Ascending aorta (tissue), 2 donors: ENCODE data around the gene GNB1L. TPM values are rescaled to one million over a fixed set of nuclear protein-coding genes. Genes with fewer than 3 reads are reported as not detected.

Source experiments
- DNase-seq, 2 donors: peaks; one replicate each; pipeline ENCODE4 v3.0.0-alpha.2; 2019; ENCODE audit warnings: low spot score in 2 of 2
- H3K27ac ChIP-seq, 2 donors: fragments of 200-600 bp; sonication (generic); one replicate each; pipeline ENCODE4 v1.5.1; 2016 to 2017; ENCODE audit warnings: mild to moderate bottlenecking in 1 of 2
- H3K27me3 ChIP-seq: fragments of 200-600 bp; sonication (generic); one replicate; pipeline ENCODE4 v1.5.1; 2017
- H3K36me3 ChIP-seq, 2 donors: fragments of 200-600 bp; sonication (generic); one replicate each; pipeline ENCODE4 v1.5.1; 2016
- H3K4me1 ChIP-seq, 2 donors: fragments of 200-600 bp; sonication (generic); one replicate each; pipeline ENCODE4 v1.5.1; 2016 to 2017; ENCODE audit warnings: mild to moderate bottlenecking in 1 of 2
- H3K4me3 ChIP-seq, 2 donors: fragments of 200-600 bp; sonication (generic); one replicate each; pipeline ENCODE4 v1.5.1; 2016 to 2017; ENCODE audit warnings: mild to moderate bottlenecking in 1 of 2
- H3K9me3 ChIP-seq, 2 donors: fragments of 200-600 bp; sonication (generic); one replicate each; pipeline ENCODE4 v1.5.1; 2016
- CTCF ChIP-seq, 3 experiments: fragments of 200-600 bp in 2 of 3; fragments of 450-650 bp in 1 of 3; sonication (generic) in 2 of 3; IDR thresholded peaks; one replicate each; pipeline ENCODE4 v1.5.1; 2016 to 2019; ENCODE audit warnings: antibody characterized with exemption in 3 of 3, mild to moderate bottlenecking in 1 of 3, moderate library complexity in 1 of 3
- intact Hi-C: fragments of 100-400 bp; cut with DNase I; formaldehyde crosslinking; loops from one replicate; pipeline ENCODE4 v1.15.1; 2023
- total RNA-seq: library from RNA; depleted of rRNA; stranded (reverse); fragments of >200 nt; gene quantifications from one replicate; pipeline ENCODE4 v1.1.0, GENCODE V29; 2016

Gene GNB1L
- total RNA-seq, 1 donor from 2014 or later: 7.9 TPM

DNA sequence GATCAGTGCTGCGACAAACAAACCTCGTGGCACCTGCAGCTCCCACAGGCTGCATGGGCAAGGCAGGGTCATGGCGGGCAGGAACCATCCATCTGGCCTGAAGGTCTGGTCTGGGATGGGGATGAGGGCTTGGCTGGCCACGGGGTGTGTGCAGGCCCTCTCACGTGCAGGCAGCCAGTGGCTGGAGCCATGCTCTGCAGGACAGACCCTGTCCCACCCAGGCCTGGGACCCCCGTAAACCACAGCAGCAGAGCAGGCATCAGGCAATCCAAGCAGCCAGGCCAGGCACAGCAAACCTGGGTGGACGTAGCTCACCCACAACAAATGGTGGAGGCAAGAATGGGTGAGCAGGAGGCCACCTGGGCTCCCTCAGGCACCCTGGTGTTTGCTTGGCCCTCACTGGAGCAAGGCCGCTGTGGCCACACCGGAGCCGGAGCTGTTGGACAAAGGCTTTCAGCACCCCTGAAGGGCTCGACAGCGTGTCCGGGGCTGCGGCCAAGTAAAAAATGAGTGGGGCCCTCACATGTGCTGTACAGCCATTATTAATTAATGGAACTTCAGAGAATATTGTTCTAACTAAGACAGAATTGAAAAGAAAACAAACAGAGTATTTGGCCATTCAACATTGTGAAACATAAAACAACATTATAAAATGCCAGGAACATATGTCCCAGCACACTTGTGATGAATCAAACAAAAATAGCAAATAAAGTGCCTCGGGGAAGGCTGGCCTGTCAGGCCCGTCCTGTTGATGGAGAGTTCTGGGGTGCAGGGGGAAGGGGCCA is 24.0 kb upstream of the GNB1L start:
- H3K4me3 ChIP-seq: no peak overlapping the region
- peaks cover 10 to 24% of the 10 kb centered on the region in 2 donors for H3K36me3 ChIP-seq
- peak; percentile 3 to 57 for DNase-seq
- no peak for TF ChIP-seq CTCF (IDR thresholded peaks at IDR 0.05)
- no peak overlapping the region for H3K27ac ChIP-seq
- no peaks in the 10 kb centered on the region for H3K27me3 ChIP-seq
- peaks cover 20 to 32% of the 10 kb centered on the region in 2 donors for H3K4me1 ChIP-seq
- no peaks in the 10 kb centered on the region for H3K9me3 ChIP-seq
- intact Hi-C loops: loop anchor here (5.0 kb wide), 1 partner anchor 36 kb away; no protein-coding TSS in a partner anchor

- Histone ChIP-seq H3K27me3 (no peaks in the 10 kb centered on the region), H3K27ac (no peak overlapping the region), H3K4me3 (no peak overlapping the region), H3K9me3 (no peaks in the 10 kb centered on the region), H3K4me1 (peaks cover 20 to 32% of the 10 kb centered on the region in 2 donors), H3K36me3 (peaks cover 7 to 18% of the 10 kb centered on the region in 2 donors)
- intact Hi-C loops: loop anchor here (5.0 kb wide), 1 partner anchor 35 kb away; no protein-coding TSS in a partner anchor
- DNase-seq: peak; percentile 5 to 58
- no peak for TF ChIP-seq CTCF (IDR thresholded peaks at IDR 0.05)
These were observed 23.1 kb upstream of the GNB1L start for GRCh38 chr22:19877626-19878339.

- Histone ChIP-seq H3K27ac (no peak overlapping the region), H3K4me3 (no peak overlapping the region), H3K27me3 (no peaks in the 10 kb centered on the region)
These were observed 22.4 kb upstream of the GNB1L start for GRCh38 chr22:19876941-19877625.

GRCh38 chr22:19876314-19876940 is 21.8 kb upstream of the GNB1L start:
- Histone ChIP-seq H3K9me3 (no peaks in the 10 kb centered on the region), H3K27me3 (no peaks in the 10 kb centered on the region), H3K36me3 (peaks cover 5 to 16% of the 10 kb centered on the region in 2 donors), H3K27ac (peak overlapping the region; percentile 12 to 54), H3K4me3 (no peak overlapping the region), H3K4me1 (peaks cover 17 to 25% of the 10 kb centered on the region in 2 donors)
- intact Hi-C loops: loop anchor here (5.0 kb wide), 1 partner anchor 34 kb away; no protein-coding TSS in a partner anchor
- peak; percentile 7 to 60 for DNase-seq
- TF ChIP-seq CTCF (IDR thresholded peaks at IDR 0.05): no peak

More at GRCh38 chr22:19876941-19877625, 22.4 kb upstream of the GNB1L start:
- peak; percentile 1 to 59 for DNase-seq
- no peak for TF ChIP-seq CTCF (IDR thresholded peaks at IDR 0.05)
- intact Hi-C loops: loop anchor here (5.0 kb wide), 1 partner anchor 35 kb away; no protein-coding TSS in a partner anchor
- no peaks in the 10 kb centered on the region for H3K9me3 ChIP-seq
- H3K36me3 ChIP-seq: peaks cover 5 to 16% of the 10 kb centered on the region in 2 donors
- H3K4me1 ChIP-seq: peaks cover 20 to 31% of the 10 kb centered on the region in 2 donors
